PC-9 (cell line): ENCODE results near the gene DIAPH3. TPM values are rescaled to one million over a fixed set of nuclear protein-coding genes. Genes with fewer than 3 reads are reported as not detected.
"Not testable (repeated sequence)": the region's sequence is repeated elsewhere in the genome, so short reads cannot be mapped to it uniquely, and the experiment has no call there.

Source experiments
- BruUV-seq: library from RNA; stranded (reverse); fragments of 400-500 nt; replicated peaks from 2 replicates; lab custom pipeline; 2021; lab: Mats Ljungman, UMichigan
- CTCF ChIA-PET: fragments of 300-600 bp; sonication (Branson Sonifier 250); formaldehyde crosslinking; loops from one replicate; lab custom pipeline; 2022; ENCODE audit warnings: antibody characterized with exemption; lab: Charles Lee
- POLR2A ChIA-PET: fragments of 300-600 bp; sonication (Branson Sonifier 250); formaldehyde crosslinking; loops from one replicate; lab custom pipeline; 2022; ENCODE audit warnings: antibody characterized with exemption; ENCODE audit not compliant: unreplicated experiment; lab: Charles Lee
- DNase-seq, 2 experiments: peaks; one replicate each; pipeline versions ENCODE4 v3.0.0 to v3.0.0-alpha.2; 2015 to 2022; ENCODE audit warnings: mixed read lengths in 1 of 2
- H2AFZ ChIP-seq: fragments of 200-600 bp; sonication (generic); 2 replicates; pipeline ENCODE4 v1.8.1; 2017; ENCODE audit warnings: antibody characterized with exemption
- H3F3A ChIP-seq: fragments of 200-600 bp; sonication (generic); 2 replicates; pipeline ENCODE4 v1.8.1; 2017; ENCODE audit warnings: antibody characterized with exemption, mild to moderate bottlenecking, low read depth; ENCODE audit not compliant: insufficient read depth
- H3K27ac ChIP-seq: fragments of 200-600 bp; sonication (generic); 2 replicates; pipeline ENCODE4 v1.6.1; 2016; ENCODE audit warnings: mixed run types
- H3K27me3 ChIP-seq: fragments of 200-600 bp; sonication (generic); 2 replicates; pipeline ENCODE4 v1.6.1; 2016; ENCODE audit warnings: low read depth, mixed run types; ENCODE audit not compliant: insufficient read depth
- H3K36me3 ChIP-seq: fragments of 200-600 bp; sonication (generic); 2 replicates; pipeline ENCODE4 v1.6.1; 2016; ENCODE audit warnings: low read depth, mixed run types
- H3K4me1 ChIP-seq: fragments of 200-600 bp; sonication (generic); replicated peaks from 2 replicates; pipeline ENCODE4 v1.6.1; 2016; ENCODE audit warnings: mixed run types; ENCODE audit not compliant: insufficient read depth
- H3K4me2 ChIP-seq: fragments of 200-600 bp; sonication (generic); 2 replicates; pipeline ENCODE4 v1.6.1; 2017; ENCODE audit warnings: mixed run types
- H3K4me3 ChIP-seq: fragments of 200-600 bp; sonication (generic); 2 replicates; pipeline ENCODE4 v1.6.1; 2016; ENCODE audit warnings: mixed run types
- H3K79me2 ChIP-seq: fragments of 200-600 bp; sonication (generic); 2 replicates; pipeline ENCODE4 v1.6.1; 2017; ENCODE audit warnings: low read depth, mixed run types
- H3K9me2 ChIP-seq: fragments of 200-600 bp; sonication (generic); 2 replicates; pipeline ENCODE4 v1.8.1; 2017; ENCODE audit warnings: mild to moderate bottlenecking; ENCODE audit not compliant: insufficient read depth
- H3K9me3 ChIP-seq: fragments of 200-600 bp; sonication (generic); 2 replicates; pipeline ENCODE4 v1.8.1; 2016; ENCODE audit warnings: low read depth; ENCODE audit not compliant: insufficient read depth
- H4K20me1 ChIP-seq: fragments of 200-600 bp; sonication (generic); 2 replicates; pipeline ENCODE4 v1.8.1; 2017; ENCODE audit not compliant: insufficient read depth
- EZH2 ChIP-seq: fragments of 200-600 bp; sonication (generic); IDR thresholded peaks from 2 replicates; pipeline ENCODE4 v1.8.0; 2017; ENCODE audit warnings: antibody characterized with exemption, low read depth
- intact Hi-C: fragments of 100-400 bp; cut with micrococcal nuclease; formaldehyde crosslinking; loops from one replicate; pipeline ENCODE4 v1.10.0; 2022; ENCODE audit not compliant: unreplicated experiment
- total RNA-seq: library from RNA; stranded (reverse); gene quantifications from 2 replicates; pipeline ENCODE4 v1.2.3, GENCODE V29; 2021
- TF ChIP-seq, protein P1 (sequence below): fragments of 200-600 bp; sonication (generic); conservative IDR thresholded peaks from 2 replicates; pipeline ENCODE4 v1.6.1; 2017; ENCODE audit warnings: mixed run types, antibody characterized with exemption, mild to moderate bottlenecking, moderate library complexity

DIAPH3 gene
- total RNA-seq, 1 experiment from 2014 or later: 39.3 TPM

DNA sequence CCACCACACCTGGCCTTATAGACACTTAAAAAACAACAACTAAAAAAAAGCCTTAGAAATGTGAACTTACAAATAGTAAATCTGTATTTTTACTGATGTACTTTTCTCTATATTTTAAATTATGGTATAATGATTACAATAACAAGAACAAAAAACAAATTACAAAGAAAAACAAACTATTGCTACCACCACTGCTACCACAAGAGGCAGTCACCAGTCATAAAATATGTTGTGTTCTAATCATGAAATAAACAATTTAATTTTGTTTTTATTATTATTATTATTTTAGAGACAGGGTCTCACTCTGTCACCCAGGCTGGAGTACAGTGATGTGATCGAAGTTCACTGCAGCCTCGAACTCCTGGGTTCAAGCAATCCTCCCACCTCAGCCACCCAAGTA lies 72.2 kb downstream of the DIAPH3 start:
- TF ChIP-seq EZH2: no peak
- TF ChIP-seq, protein P1, sequence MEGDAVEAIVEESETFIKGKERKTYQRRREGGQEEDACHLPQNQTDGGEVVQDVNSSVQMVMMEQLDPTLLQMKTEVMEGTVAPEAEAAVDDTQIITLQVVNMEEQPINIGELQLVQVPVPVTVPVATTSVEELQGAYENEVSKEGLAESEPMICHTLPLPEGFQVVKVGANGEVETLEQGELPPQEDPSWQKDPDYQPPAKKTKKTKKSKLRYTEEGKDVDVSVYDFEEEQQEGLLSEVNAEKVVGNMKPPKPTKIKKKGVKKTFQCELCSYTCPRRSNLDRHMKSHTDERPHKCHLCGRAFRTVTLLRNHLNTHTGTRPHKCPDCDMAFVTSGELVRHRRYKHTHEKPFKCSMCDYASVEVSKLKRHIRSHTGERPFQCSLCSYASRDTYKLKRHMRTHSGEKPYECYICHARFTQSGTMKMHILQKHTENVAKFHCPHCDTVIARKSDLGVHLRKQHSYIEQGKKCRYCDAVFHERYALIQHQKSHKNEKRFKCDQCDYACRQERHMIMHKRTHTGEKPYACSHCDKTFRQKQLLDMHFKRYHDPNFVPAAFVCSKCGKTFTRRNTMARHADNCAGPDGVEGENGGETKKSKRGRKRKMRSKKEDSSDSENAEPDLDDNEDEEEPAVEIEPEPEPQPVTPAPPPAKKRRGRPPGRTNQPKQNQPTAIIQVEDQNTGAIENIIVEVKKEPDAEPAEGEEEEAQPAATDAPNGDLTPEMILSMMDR: peak; percentile 37; the same call in 1 of the 2 replicates
- CTCF ChIA-PET: no interaction called here
- no peaks in the 10 kb centered on the region for H3K4me1 ChIP-seq
- H3K27me3 ChIP-seq: no peaks in the 10 kb centered on the region
- H3K4me2 ChIP-seq: no peak overlapping the region
- no peaks in the 10 kb centered on the region for H3F3A ChIP-seq
- no peak overlapping the region for H3K4me3 ChIP-seq
- POLR2A ChIA-PET: no interaction called here
- no TSS peak for BruUV-seq
- intact Hi-C loops: no loop called here
- H3K27ac ChIP-seq: no peak overlapping the region
- H3K36me3 ChIP-seq: no peaks in the 10 kb centered on the region
- peaks cover 3% of the 10 kb centered on the region; the same call in 1 of the 2 replicates for H3K9me2 ChIP-seq
- no peaks in the 10 kb centered on the region for H4K20me1 ChIP-seq
- no peak for DNase-seq
- H3K79me2 ChIP-seq: no peaks in the 10 kb centered on the region
- no peak overlapping the region for H2AFZ ChIP-seq
- no peaks in the 10 kb centered on the region for H3K9me3 ChIP-seq

DNA sequence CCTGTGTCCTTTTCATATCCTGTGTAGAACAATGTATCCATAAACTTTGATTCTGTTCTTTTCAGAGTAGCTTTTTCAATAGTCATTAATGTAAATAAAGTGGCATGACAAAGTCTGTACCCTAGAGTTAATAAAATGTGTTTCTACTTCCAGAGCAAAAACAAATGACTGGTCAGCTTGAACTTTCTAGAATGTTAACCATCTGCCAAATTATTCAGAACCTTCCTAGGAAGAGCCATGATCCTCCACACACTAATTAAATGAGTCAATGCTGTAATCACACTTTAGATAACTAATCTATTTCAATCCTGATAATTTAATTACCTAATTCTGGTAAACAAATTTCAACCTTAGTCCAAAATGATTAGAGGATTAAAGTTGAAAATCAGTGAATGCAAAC lies 73.2 kb downstream of the DIAPH3 start:
- H3K4me3 ChIP-seq: no peak overlapping the region
- ChIA-PET CTCF (no interaction called here), POLR2A (no interaction called here)
- H3K4me1 ChIP-seq: no peaks in the 10 kb centered on the region
- DNase-seq: no peak
- H3K27ac ChIP-seq: no peak overlapping the region
- H3K4me2 ChIP-seq: no peak overlapping the region
- H3K9me3 ChIP-seq: no peaks in the 10 kb centered on the region
- no peaks in the 10 kb centered on the region for H3K36me3 ChIP-seq
- no peak overlapping the region for H2AFZ ChIP-seq
- no peaks in the 10 kb centered on the region for H3K79me2 ChIP-seq
- H3F3A ChIP-seq: no peaks in the 10 kb centered on the region
- no peaks in the 10 kb centered on the region for H3K9me2 ChIP-seq
- no peaks in the 10 kb centered on the region for H4K20me1 ChIP-seq
- intact Hi-C loops: no loop called here
- TF ChIP-seq, protein P1: no peak
- TF ChIP-seq EZH2: no peak
- H3K27me3 ChIP-seq: no peaks in the 10 kb centered on the region
- BruUV-seq: no TSS peak

DNA sequence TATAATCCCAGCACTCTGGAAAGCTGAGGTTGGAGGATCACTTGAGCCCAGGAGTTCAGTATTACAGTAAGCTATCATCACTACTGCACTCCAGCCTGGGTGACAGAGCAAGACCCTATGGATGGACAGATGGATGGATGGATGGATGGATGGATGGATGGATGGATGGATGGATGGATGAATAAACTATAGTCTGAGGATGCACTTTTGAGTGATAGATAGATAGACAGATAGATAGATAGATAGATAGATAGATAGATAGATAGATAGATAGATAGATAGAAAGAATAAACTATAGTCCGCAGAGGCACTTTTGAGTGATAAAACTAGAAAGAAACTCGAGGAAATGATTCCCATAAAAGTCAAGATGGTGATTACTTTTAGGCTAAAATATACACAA lies 79.9 kb downstream of the DIAPH3 start:
- intact Hi-C loops, H3K27ac ChIP-seq, H3K4me1 ChIP-seq, BruUV-seq, H3F3A ChIP-seq, H3K9me2 ChIP-seq, H3K4me2 ChIP-seq, CTCF ChIA-PET, H3K27me3 ChIP-seq, H3K79me2 ChIP-seq, H3K9me3 ChIP-seq, POLR2A ChIA-PET, DNase-seq, H3K4me3 ChIP-seq, H3K36me3 ChIP-seq, H4K20me1 ChIP-seq, H2AFZ ChIP-seq: not testable (repeated sequence)

DNA sequence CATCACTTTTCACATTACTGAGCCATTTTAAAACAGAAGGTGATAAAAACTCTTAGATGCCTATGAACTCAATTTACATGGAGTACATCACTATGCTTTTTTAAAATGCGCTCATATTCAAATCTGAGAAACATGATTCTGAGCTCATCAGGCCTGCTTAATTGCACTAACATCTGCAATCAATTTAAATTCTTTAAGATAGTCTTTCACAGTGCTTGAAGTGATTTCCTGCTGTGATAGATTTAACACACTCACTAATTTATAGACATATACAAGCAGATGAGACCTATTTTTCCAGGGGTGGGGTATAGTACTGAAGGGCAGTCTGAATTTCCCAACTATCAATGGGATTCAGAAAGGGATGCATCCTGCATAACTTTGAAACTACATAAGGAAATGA lies 82.9 kb downstream of the DIAPH3 start:
- no peaks in the 10 kb centered on the region for H3K4me1 ChIP-seq
- ChIA-PET CTCF (no interaction called here), POLR2A (no interaction called here)
- H3K36me3 ChIP-seq: no peaks in the 10 kb centered on the region
- no peaks in the 10 kb centered on the region for H3K9me3 ChIP-seq
- TF ChIP-seq, protein P1: no peak
- TF ChIP-seq EZH2: no peak
- no peak for DNase-seq
- H3F3A ChIP-seq: no peaks in the 10 kb centered on the region
- no TSS peak for BruUV-seq
- no peak overlapping the region for H2AFZ ChIP-seq
- H3K79me2 ChIP-seq: no peaks in the 10 kb centered on the region
- no peak overlapping the region for H3K27ac ChIP-seq
- H3K9me2 ChIP-seq: no peaks in the 10 kb centered on the region
- no peak overlapping the region for H3K4me2 ChIP-seq
- intact Hi-C loops: no loop called here
- H3K27me3 ChIP-seq: no peaks in the 10 kb centered on the region
- H4K20me1 ChIP-seq: no peaks in the 10 kb centered on the region
- no peak overlapping the region for H3K4me3 ChIP-seq
